Tibial nerve (tissue), 4 donors: ENCODE data around the gene USP6NL. TPM values are rescaled to one million over a fixed set of nuclear protein-coding genes. Genes with fewer than 3 reads are reported as not detected.

ENCODE experiments used
- DNase-seq, 2 donors: peaks; one replicate each; pipeline ENCODE4 v3.0.0-alpha.2; 2019; ENCODE audit warnings: low spot score in 2 of 2
- H3K27ac ChIP-seq, 4 donors: fragments of 200-600 bp; sonication (generic) in 3 of 4; one replicate each; pipeline ENCODE4 v1.5.1; 2017 to 2019; ENCODE audit warnings: mild to moderate bottlenecking in 1 of 4
- H3K27me3 ChIP-seq, 2 donors: fragments of 200-600 bp; sonication (generic) in 1 of 2; one replicate each; pipeline versions ENCODE4 v1.5.1 to v1.6.0; 2017 to 2019
- H3K36me3 ChIP-seq, 3 donors: fragments of 200-600 bp; sonication (generic); one replicate each; pipeline ENCODE4 v1.5.1; 2018 to 2019
- H3K4me1 ChIP-seq, 4 donors: fragments of 200-600 bp; sonication (generic) in 3 of 4; one replicate each; pipeline ENCODE4 v1.5.1; 2017 to 2019
- H3K4me3 ChIP-seq, 4 donors: fragments of 200-600 bp; sonication (generic) in 3 of 4; one replicate each; pipeline ENCODE4 v1.5.1; 2017 to 2019; ENCODE audit warnings: mild to moderate bottlenecking in 1 of 4, moderate library complexity in 1 of 4
- H3K9me3 ChIP-seq, 4 donors: fragments of 200-600 bp; sonication (generic) in 3 of 4; one replicate each; pipeline ENCODE4 v1.5.1; 2017 to 2019
- CTCF ChIP-seq, 5 experiments: fragments of 200-600 bp in 3 of 5; fragments of 450-650 bp in 2 of 5; sonication (generic) in 3 of 5; IDR thresholded peaks; one replicate each; pipeline ENCODE4 v1.5.1; 2016 to 2019; ENCODE audit warnings: antibody characterized with exemption in 5 of 5, mild to moderate bottlenecking in 3 of 5, moderate library complexity in 2 of 5
- EP300 ChIP-seq, 2 donors: sonication (generic); formaldehyde crosslinking; IDR thresholded peaks; one replicate each; pipeline ENCODE4 v1.6.1; 2017; ENCODE audit warnings: antibody characterized with exemption in 2 of 2, mild to moderate bottlenecking in 1 of 2
- POLR2A ChIP-seq, 2 donors: fragments of 450-650 bp; IDR thresholded peaks; one replicate each; pipeline ENCODE4 v1.6.1; 2017; ENCODE audit warnings: antibody characterized with exemption in 2 of 2, mild to moderate bottlenecking in 2 of 2, moderate library complexity in 2 of 2
- WGBS, 2 donors: methylation state at CpG; one replicate each; pipeline ENCODE4 v1.1.5; 2018; 5-methylcytosine and 5-hydroxymethylcytosine counted together
- total RNA-seq, 4 donors: library from RNA; depleted of rRNA; stranded (reverse); fragments of >200 nt; gene quantifications; one replicate each; pipeline ENCODE4 v1.1.0, GENCODE V29; 2016

Gene USP6NL
- total RNA-seq, 4 donors from 2014 or later: 21.8 to 33.9 (median 25.0) TPM

DNA sequence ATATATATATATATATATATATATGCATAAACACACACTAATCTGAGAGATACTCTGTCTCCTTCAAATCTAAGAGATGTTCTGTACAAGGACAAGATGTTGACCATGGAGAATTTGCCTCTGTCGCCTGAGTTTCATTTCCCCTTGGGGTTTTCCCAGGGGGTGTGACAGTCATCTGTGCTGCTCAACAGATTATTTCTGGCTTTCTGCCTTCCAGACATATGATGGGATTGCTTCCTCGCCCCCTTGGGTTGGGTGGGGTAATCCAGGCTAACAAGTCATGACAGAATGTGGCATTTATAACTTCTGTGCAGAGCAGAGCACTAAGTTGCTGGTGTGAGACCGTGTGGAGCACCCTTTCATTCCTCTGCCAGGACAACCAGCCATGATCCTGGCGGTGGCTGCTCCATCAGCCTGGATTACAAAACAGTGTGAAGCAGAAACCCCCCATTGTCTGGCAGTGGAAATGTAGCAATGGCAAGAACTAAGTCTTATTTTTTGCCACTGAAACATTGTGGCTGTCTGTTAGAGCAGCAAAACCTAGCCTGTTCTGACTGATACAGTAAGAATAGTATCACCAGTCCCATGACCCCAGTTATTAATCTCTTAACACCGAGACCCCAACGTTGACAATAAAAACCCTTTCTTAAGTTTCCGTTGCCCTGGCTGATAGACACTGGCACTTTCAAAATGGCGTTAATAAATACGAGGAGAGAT, 13.7 kb upstream of the USP6NL start:
- Histone ChIP-seq H3K4me3 (no peak overlapping the region), H3K9me3 (no peaks in the 10 kb centered on the region), H3K36me3 (no peaks in the 10 kb centered on the region), H3K27ac (no peak overlapping the region), H3K4me1 (no peaks in the 10 kb centered on the region), H3K27me3 (no peaks in the 10 kb centered on the region)
- WGBS, 2 donors: 74 to 80% methylated on average over 9 of the region's 9 CpGs
- TF ChIP-seq EP300 (IDR thresholded peaks at IDR 0.05): no peak
- TF ChIP-seq POLR2A (IDR thresholded peaks at IDR 0.05): no peak
- no peak for TF ChIP-seq CTCF (IDR thresholded peaks at IDR 0.05)
- DNase-seq: no peak

- H3K36me3 ChIP-seq: no peaks in the 10 kb centered on the region
- DNase-seq: no peak
- no peak for TF ChIP-seq EP300 (IDR thresholded peaks at IDR 0.05)
- no peak for TF ChIP-seq POLR2A (IDR thresholded peaks at IDR 0.05)
- no peak for TF ChIP-seq CTCF (IDR thresholded peaks at IDR 0.05)
These were observed 5.8 kb upstream of the USP6NL start for GRCh38 chr10:11617233-11617632.

DNA sequence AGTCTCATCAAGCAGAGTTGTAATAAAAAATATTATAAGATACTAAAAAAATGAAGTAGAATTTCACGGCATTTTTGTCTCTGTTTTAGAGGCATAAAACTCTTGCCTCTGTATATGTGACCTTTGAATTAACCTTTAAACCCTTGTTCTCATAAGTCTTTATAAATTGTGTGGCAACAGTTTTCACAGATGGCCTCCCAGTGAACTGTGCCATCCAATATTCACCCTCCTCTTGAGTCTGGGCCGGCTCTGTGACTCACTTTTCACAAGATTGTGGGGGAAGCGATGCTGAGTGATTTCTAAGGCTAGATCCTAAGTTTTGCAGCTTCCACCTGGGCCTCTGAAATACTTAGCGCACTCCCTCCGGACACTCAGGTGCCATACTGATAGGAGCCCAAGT, 4.6 kb upstream of the USP6NL start:
- DNase-seq: no peak
- TF ChIP-seq POLR2A (IDR thresholded peaks at IDR 0.05) (no peak), CTCF (IDR thresholded peaks at IDR 0.05) (no peak), EP300 (IDR thresholded peaks at IDR 0.05) (no peak)
- no peak overlapping the region for H3K4me3 ChIP-seq
- H3K4me1 ChIP-seq: peaks cover 0 to 11% (median 4%) of the 10 kb centered on the region in 4 donors
- 78 to 80% methylated on average over 5 of the region's 5 CpGs for WGBS, 2 donors
- H3K9me3 ChIP-seq: peaks cover 0 to 12% (median 0%) of the 10 kb centered on the region in 4 donors
- no peaks in the 10 kb centered on the region for H3K36me3 ChIP-seq
- H3K27me3 ChIP-seq: no peaks in the 10 kb centered on the region
- H3K27ac ChIP-seq: peak overlapping the region in 1 of 4 donors; percentile 53

More at GRCh38 chr10:11617233-11617632, 5.8 kb upstream of the USP6NL start:
- no peaks in the 10 kb centered on the region for H3K27me3 ChIP-seq
- H3K9me3 ChIP-seq: peaks cover 0 to 12% (median 0%) of the 10 kb centered on the region in 4 donors
- no peak overlapping the region for H3K4me3 ChIP-seq
- peaks cover 0 to 7% (median 1%) of the 10 kb centered on the region in 4 donors for H3K4me1 ChIP-seq
- no peak overlapping the region for H3K27ac ChIP-seq

DNA sequence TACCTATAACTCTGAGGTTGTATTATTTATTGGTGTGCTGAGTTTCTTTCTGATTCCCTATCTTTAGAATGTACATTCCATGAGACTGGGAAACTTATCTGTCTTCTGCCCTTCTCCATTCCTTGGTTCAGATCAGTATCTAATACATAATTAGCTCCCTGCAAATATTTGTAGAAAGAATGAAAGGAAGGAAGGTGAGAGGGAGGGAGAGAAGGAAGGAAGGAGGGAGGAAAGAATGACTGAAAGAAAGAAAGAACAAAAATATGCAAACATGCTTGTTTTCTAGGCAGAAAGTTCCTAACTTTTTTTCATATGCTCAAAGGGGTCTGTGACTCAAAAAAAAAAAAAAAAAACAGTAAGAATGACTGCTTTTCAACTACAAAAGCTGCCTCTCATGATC, 3.9 kb upstream of the USP6NL start:
- H3K4me1 ChIP-seq: peaks cover 0 to 14% (median 4%) of the 10 kb centered on the region in 4 donors
- no peak overlapping the region for H3K4me3 ChIP-seq
- no peaks in the 10 kb centered on the region for H3K27me3 ChIP-seq
- peaks cover 0 to 12% (median 0%) of the 10 kb centered on the region in 4 donors for H3K9me3 ChIP-seq
- no peaks in the 10 kb centered on the region for H3K36me3 ChIP-seq
- DNase-seq: no peak
- TF ChIP-seq CTCF (IDR thresholded peaks at IDR 0.05) (no peak), POLR2A (IDR thresholded peaks at IDR 0.05) (no peak), EP300 (IDR thresholded peaks at IDR 0.05) (no peak)
- H3K27ac ChIP-seq: peak overlapping the region in 2 of 4 donors; percentile 37 to 80
